ENCODE results near the gene POLA2.
"Not testable (repeated sequence)": the region's sequence is repeated elsewhere in the genome, so short reads cannot be mapped to it uniquely, and the experiment has no call there.

The POLA2 gene

DNA sequence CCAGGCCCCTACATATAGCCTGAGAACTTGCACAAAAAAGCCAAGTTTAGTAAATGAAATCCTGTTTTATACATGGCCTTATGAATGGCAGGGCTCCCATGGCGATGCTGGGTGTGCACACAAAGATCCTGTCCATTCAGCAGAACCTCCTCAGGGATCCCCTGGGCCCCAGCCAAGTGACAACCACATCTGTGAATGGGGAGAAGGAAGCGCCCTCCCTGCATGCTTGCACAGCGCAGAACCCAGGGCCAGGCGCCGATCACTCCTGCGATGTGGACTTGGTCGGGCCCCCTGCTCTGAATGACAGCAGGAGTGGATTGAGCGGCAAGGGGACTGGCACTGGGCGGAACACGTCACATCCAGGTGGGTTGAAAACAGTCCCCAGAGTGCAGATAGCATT is 48.5 kb downstream of the POLA2 start:
- no peak for DNase-seq

DNA sequence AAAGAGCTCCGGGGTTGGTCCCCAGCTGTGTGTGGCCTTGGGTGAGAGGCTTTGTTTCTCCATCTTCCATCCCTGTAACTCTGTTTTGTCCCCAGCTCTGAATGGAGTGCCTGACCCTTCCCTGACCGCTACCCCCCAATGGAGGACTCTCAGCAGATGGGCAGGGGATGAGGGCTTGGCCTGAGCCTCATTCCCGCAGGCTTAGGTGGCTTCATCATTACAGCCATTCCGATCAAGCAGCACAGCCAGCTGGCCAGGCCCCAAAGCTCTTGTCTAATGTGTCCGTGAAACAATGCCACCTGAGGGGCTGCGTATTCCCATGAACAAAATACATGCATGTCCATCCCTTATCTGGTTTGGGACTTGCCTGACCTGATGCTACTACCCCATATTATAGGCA is 49.0 kb downstream of the POLA2 start:
- DNase-seq, result no peak

DNA sequence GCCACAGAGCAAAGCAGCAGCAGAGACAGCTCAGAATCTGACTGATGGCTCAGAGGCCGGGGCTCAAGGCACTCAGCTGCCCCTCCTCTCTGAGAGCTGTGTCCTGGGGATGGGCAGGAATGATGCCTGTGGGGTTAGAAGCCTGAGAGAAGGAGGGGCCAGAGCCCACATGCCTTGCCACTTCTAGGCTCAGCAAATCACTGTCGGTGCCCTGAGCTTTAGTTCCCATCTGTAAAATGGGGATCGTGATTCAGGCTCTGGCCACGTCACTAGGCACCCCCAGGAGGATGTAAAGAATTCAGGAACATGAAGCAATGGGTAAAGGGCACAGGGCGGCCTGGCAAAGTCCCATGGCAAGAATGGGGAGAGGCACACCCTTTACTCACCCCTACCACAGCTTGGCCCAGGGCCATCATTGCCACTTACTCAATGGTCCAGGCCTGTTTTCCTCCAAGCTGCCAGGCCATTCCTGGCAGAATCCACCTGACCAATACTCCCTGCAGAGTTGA is 49.5 kb downstream of the POLA2 start:
- DNase-seq, result no peak

DNA sequence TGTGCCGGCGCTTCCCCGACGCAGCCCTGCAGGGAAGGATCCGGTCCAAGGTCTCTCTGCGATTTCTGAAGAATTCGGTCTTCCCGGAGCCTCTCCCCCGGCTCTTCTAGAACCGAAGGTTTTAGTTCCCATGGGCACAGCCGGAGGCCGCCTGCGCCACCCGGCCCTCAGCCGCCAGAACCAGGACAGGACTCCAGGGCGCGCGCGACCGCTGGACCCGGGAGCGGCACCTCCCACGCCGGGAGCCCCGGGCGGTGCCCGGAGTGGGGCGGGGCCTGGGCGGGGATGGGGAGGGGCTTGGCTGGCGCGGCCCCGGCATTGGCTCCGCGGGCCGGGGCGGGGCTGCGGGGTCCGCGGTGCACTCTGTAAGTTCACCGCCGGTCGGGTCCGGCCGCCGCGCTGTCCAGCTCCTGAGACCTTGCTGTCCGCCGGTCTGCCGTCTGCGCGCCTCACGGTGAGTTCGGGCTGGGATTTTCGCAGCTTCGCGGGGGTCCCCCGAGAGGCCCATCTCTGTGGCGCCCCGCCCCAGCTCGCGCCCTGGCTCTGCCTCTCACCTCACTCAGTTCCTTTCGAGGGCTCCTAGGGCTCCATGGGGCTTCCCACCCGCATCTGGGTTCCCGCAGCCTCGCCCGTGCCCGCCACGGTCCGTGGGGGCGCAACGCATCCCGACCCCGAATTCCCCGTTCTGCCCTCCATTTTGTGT is 52.9 kb downstream of the POLA2 start, which contains the start of gene CDC42EP2:
TSS of gene CDC42EP2 (plus strand) at position 366 of the 703 bp plus-strand sequence. CDS start 6,033 bp downstream, outside the sequence.
- DNase-seq, result no peak

- peak; percentile 80 for DNase-seq
Measured at GRCh38 chr11:65315204-65315865, 53.6 kb downstream of the POLA2 start.

- no peak for DNase-seq
Measured at GRCh38 chr11:65315866-65316226, 54.1 kb downstream of the POLA2 start.

GRCh38 chr11:65316227-65317024 is 54.7 kb downstream of the POLA2 start:
- DNase-seq, result no peak

DNA sequence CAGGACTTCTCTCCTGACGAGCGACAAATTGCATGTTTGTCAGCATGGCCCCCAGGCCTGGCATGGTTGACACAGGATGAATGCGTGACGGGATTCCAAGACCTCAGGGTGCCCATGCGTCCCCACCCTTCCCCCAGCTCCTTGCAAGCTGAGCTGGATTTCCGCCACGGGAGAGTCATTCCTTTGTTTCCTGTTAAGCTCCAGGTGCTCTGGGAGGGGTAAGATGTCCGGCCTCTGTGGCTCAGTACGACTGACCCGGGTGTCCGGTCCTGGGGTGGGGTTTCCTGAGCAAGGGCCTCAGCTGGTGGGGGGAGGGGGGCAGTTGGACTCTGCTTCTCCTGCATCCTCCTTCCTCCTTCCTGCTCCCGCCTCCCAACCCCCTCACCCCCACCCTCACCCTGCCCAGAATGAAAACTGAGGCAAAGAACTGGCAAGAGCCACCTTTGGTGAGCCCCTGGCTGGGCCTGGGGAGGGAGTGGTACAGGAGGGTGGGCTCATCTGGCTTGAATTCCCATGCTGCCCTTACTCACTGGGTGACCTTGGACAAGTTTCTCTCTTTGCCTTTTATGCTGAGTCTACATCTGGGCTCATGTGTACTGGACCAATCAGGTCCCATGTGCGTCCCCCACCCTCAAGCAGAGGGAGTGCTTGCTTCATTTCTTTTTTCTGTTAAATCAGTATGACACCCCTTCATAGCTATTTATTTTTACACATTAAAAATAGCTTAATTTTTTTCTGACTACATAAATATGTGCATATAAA is 55.4 kb downstream of the POLA2 start:
- DNase-seq, result no peak

- DNase-seq, result no peak
Measured at GRCh38 chr11:65320386-65321075, 58.8 kb downstream of the POLA2 start.

- no peak for DNase-seq
Measured at GRCh38 chr11:65321076-65321475, 59.3 kb downstream of the POLA2 start.

- DNase-seq, result no peak
Measured at GRCh38 chr11:65321828-65322485, 60.2 kb downstream of the POLA2 start.

GRCh38 chr11:65323813-65324212 is 62.1 kb downstream of the POLA2 start:
- no peak for DNase-seq

DNA sequence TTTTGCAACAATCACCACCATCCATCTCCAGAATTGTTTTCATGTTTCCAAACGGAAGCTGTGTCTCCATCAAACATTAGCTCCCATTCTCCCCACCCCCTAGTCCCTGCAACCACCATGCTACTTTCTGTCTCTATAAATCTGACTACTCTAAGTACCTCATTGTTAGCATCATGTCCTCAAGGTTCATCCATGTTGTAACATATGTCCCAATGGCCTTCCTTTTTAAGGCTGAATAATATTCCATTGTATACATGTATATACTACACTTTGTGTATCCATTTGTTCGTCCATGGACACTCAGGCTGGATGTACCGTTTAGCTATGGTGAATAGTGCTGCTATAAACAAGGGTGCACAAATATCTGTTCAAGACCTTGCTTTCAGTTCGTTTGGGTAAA is 63.7 kb downstream of the POLA2 start:
- no peak for DNase-seq

DNA sequence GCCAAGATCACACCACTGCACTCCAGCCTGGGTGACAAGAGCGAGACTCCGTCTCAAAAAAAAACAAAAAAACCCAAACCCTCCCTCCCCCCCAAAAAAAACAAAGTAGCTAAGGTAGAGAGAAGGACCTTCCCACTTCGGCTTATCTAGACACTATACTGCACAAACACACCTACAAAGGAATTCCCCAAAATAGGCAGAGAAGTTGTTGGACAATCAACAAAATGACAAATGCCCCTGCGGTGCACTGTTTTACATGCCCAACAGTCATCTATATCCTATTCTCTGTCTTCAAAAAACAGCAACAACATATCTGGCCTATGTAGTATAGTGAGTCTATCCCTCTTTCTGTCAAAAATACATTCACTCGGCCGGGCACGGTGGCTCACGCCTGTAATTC is 65.3 kb downstream of the POLA2 start:
- no peak for DNase-seq

- DNase-seq, result no peak
Measured at GRCh38 chr11:65329478-65329877, 67.7 kb downstream of the POLA2 start.

DNA sequence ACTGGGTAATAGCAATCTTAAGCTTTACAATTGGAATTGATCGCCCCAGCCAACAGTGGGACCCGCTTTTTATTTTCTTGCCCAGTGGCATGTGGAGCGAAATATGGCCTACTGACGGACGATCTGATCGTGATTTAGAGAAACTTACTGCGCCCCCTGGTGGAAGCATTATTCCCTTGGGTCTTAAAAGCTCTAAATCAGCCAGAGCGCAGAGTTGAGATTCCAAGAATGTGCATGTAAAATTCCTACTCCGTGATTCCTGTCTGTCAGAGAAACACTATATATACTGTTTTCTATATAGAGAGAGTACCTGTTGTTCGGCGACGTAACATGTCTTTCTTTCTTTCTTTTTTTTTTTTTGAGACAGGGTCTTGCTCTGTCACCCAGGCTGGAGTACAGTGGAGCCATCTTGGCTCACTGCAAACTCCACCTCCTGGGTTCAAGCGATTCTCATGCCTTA is 68.2 kb downstream of the POLA2 start:
- no peak for DNase-seq

- DNase-seq, result no peak
Measured at GRCh38 chr11:65330544-65330943, 68.8 kb downstream of the POLA2 start.

GRCh38 chr11:65332591-65332990 is 70.8 kb downstream of the POLA2 start:
- not testable (repeated sequence) for DNase-seq

DNA sequence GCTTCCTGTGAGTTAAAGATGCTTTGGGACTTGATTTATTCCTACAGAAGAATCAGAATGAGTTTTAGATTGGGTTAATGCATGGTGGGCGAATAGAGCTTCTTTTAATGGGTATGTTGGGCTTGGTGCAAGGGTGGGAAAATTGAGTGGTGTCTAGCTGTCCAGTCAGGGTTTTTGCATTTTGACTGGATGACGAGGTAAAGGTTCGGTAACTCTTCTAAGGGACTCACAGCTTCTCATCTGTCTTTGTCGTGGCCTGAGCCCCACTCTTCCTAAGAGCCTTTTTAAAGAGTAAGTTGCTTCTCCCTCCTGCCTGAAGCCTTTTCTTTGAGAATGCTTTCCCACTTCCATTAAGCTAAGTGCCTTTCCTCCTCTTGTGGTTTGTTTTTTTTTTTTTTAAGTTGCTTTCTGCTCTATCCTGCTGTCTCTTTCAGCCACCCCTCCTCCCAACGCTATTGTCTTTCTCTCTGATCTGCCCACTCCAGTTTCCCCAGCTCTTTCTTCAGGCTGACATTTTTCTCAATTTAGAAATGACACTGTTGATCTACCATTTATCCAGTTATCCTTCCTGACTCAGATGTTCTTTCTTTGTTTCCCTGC is 73.0 kb downstream of the POLA2 start:
- DNase-seq, result no peak

- DNase-seq, result no peak
Measured at GRCh38 chr11:65338676-65339075, 76.9 kb downstream of the POLA2 start.

DNA sequence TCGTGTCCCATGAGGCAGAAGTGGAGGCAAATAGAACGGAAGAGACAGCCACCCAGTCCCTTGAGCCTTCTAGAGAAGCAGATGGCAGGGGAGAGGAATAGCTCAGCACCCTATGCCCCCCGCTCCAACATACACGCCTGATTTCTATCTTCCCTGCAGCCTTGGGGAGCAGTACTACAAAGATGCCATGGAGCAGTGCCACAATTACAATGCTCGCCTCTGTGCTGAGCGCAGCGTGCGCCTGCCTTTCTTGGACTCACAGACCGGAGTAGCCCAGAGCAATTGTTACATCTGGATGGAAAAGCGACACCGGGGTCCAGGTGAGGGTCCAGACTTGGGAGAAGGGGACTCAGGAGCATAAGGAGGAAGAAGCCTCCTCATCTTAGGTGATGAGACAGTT is 78.5 kb downstream of the POLA2 start:
- no peak for DNase-seq

Measured in cortex of kidney (tissue), 1 donor.